ENCODE results near the gene AKAP13. TPM values are rescaled to one million over a fixed set of nuclear protein-coding genes. Genes with fewer than 3 reads are reported as not detected.
"Not testable (repeated sequence)": the region's sequence is repeated elsewhere in the genome, so short reads cannot be mapped to it uniquely, and the experiment has no call there.

The AKAP13 gene
- total RNA-seq, 1 donor from 2014 or later, result 238 TPM

GRCh38 chr15:85423256-85423655 is 42.9 kb downstream of the AKAP13 start:
- intact Hi-C loops (cut with DNase I), result no loop called here
- ATAC-seq, result no peak
- DNase-seq (ENCODE audit: low spot score), result no peak

GRCh38 chr15:85424154-85424553 is 43.8 kb downstream of the AKAP13 start:
- ATAC-seq, result no peak
- intact Hi-C loops (cut with DNase I), result no loop called here
- DNase-seq (ENCODE audit: low spot score), result no peak

- ATAC-seq (no peak), DNase-seq (ENCODE audit: low spot score) (no peak)
- intact Hi-C loops (cut with DNase I), result no loop called here
Observed at GRCh38 chr15:85426481-85426880, 46.1 kb downstream of the AKAP13 start.

GRCh38 chr15:85427286-85428028 is 47.1 kb downstream of the AKAP13 start:
- intact Hi-C loops (cut with DNase I), result no loop called here
- DNase-seq (ENCODE audit: low spot score), result no peak
- ATAC-seq, result no peak

GRCh38 chr15:85429522-85429921 is 49.1 kb downstream of the AKAP13 start:
- ATAC-seq (no peak), DNase-seq (ENCODE audit: low spot score) (no peak)
- intact Hi-C loops (cut with DNase I), result no loop called here

GRCh38 chr15:85430406-85431204 is 50.2 kb downstream of the AKAP13 start:
- DNase-seq (ENCODE audit: low spot score) (no peak), ATAC-seq (no peak)
- intact Hi-C loops (cut with DNase I), result no loop called here

- DNase-seq (ENCODE audit: low spot score), result no peak
- no peak for ATAC-seq
- intact Hi-C loops (cut with DNase I), result no loop called here
Observed at GRCh38 chr15:85439996-85440395, 59.6 kb downstream of the AKAP13 start.

- no peak for ATAC-seq
- DNase-seq (ENCODE audit: low spot score), result no peak
- intact Hi-C loops (cut with DNase I), result no loop called here
Observed at GRCh38 chr15:85440451-85440850, 60.0 kb downstream of the AKAP13 start.

- intact Hi-C loops (cut with DNase I); DNase-seq (ENCODE audit: low spot score): not testable (repeated sequence)
- peak; percentile 96 for ATAC-seq
Observed at GRCh38 chr15:85441854-85442253, 61.5 kb downstream of the AKAP13 start.

GRCh38 chr15:85443046-85443445 is 62.6 kb downstream of the AKAP13 start:
- intact Hi-C loops (cut with DNase I), result no loop called here
- ATAC-seq (no peak), DNase-seq (ENCODE audit: low spot score) (no peak)

- no peak for ATAC-seq
- DNase-seq (ENCODE audit: low spot score), result no peak
- intact Hi-C loops (cut with DNase I), result no loop called here
Observed at GRCh38 chr15:85443593-85444087, 63.2 kb downstream of the AKAP13 start.

GRCh38 chr15:85444122-85444745 is 63.8 kb downstream of the AKAP13 start:
- no peak for DNase-seq (ENCODE audit: low spot score)
- intact Hi-C loops (cut with DNase I), result no loop called here

GRCh38 chr15:85445361-85445760 is 65.0 kb downstream of the AKAP13 start:
- ATAC-seq, result no peak

More at GRCh38 chr15:85444122-85444745, 63.8 kb downstream of the AKAP13 start:
- no peak for ATAC-seq

GRCh38 chr15:85451099-85451700 is 70.8 kb downstream of the AKAP13 start:
- ATAC-seq (no peak), DNase-seq (ENCODE audit: low spot score) (no peak)
- intact Hi-C loops (cut with DNase I), result no loop called here

More at GRCh38 chr15:85445361-85445760, 65.0 kb downstream of the AKAP13 start:
- DNase-seq (ENCODE audit: low spot score), result no peak
- intact Hi-C loops (cut with DNase I), result no loop called here

- intact Hi-C loops (cut with DNase I), result no loop called here
- DNase-seq (ENCODE audit: low spot score) (no peak), ATAC-seq (no peak)
Observed at GRCh38 chr15:85452436-85452835, 72.0 kb downstream of the AKAP13 start.

- no peak for DNase-seq (ENCODE audit: low spot score)
- intact Hi-C loops (cut with DNase I), result no loop called here
- ATAC-seq, result no peak
Observed at GRCh38 chr15:85453144-85453872, 72.9 kb downstream of the AKAP13 start.

- ATAC-seq, result no peak
- intact Hi-C loops (cut with DNase I), result no loop called here
- no peak for DNase-seq (ENCODE audit: low spot score)
Observed at GRCh38 chr15:85454403-85454802, 74.0 kb downstream of the AKAP13 start.

GRCh38 chr15:85455891-85456290 is 75.5 kb downstream of the AKAP13 start:
- no peak for ATAC-seq
- no peak for DNase-seq (ENCODE audit: low spot score)
- intact Hi-C loops (cut with DNase I), result no loop called here

GRCh38 chr15:85456798-85457197 is 76.4 kb downstream of the AKAP13 start:
- intact Hi-C loops (cut with DNase I), result no loop called here
- DNase-seq (ENCODE audit: low spot score), result no peak

More at GRCh38 chr15:85456798-85457197, 76.4 kb downstream of the AKAP13 start:
- no peak for ATAC-seq
